Natural killer cell (primary cell): Measurements from ENCODE around the gene KIF15. TPM values are rescaled to one million over a fixed set of nuclear protein-coding genes. Genes with fewer than 3 reads are reported as not detected.

ENCODE experiments used
- ATAC-seq, 3 donors: fragments of 150-1000 bp in 2 of 3; fragments of 200-7000 bp in 1 of 3; cut with Tn5 transposase; 1 replicate in 1 of 3; 2 replicates in 2 of 3; pipeline ENCODE4 v1.10.0; 2021; ENCODE audit warnings: mild to moderate bottlenecking in 2 of 3, moderate library complexity in 2 of 3
- DNase-seq, 2 donors: peaks; one replicate each; pipeline versions ENCODE4 v3.0.0 to v3.0.0-alpha.2; 2013 to 2021; ENCODE audit warnings: mixed read lengths in 1 of 2
- H3K27ac ChIP-seq: one replicate; pipeline ENCODE4 v1.5.1; 2013; ENCODE audit warnings: mild to moderate bottlenecking, low read length
- H3K27me3 ChIP-seq: one replicate; pipeline ENCODE4 v1.6.1; 2013; ENCODE audit warnings: low read length; ENCODE audit not compliant: control insufficient read depth, insufficient read depth
- H3K36me3 ChIP-seq: one replicate; pipeline ENCODE4 v1.6.1; 2013; ENCODE audit warnings: low read length; ENCODE audit not compliant: control insufficient read depth, insufficient read depth
- H3K4me1 ChIP-seq: one replicate; pipeline ENCODE4 v1.6.1; 2013; ENCODE audit warnings: low read length; ENCODE audit not compliant: control insufficient read depth, insufficient read depth
- H3K4me3 ChIP-seq: one replicate; pipeline ENCODE4 v1.5.1; 2013; ENCODE audit warnings: low read length
- H3K9me3 ChIP-seq: one replicate; pipeline ENCODE4 v1.6.1; 2013; ENCODE audit warnings: low read length; ENCODE audit not compliant: control insufficient read depth, insufficient read depth
- H3K27ac Mint-ChIP-seq, 2 donors: one replicate each; pipeline ENCODE4 v1.8.0; 2022; ENCODE audit warnings: mild to moderate bottlenecking in 2 of 2, mixed read lengths in 2 of 2, moderate library complexity in 1 of 2
- H3K27me3 Mint-ChIP-seq, 2 donors: one replicate each; pipeline ENCODE4 v1.8.0; 2022; ENCODE audit warnings: low read depth in 2 of 2, mixed read lengths in 2 of 2
- H3K36me3 Mint-ChIP-seq: one replicate; pipeline ENCODE4 v1.8.0; 2022; ENCODE audit warnings: mixed read lengths
- H3K4me1 Mint-ChIP-seq, 2 donors: one replicate each; pipeline ENCODE4 v1.8.0; 2022; ENCODE audit warnings: mixed read lengths in 2 of 2
- H3K4me3 Mint-ChIP-seq: one replicate; pipeline ENCODE4 v1.8.0; 2022; ENCODE audit warnings: mild to moderate bottlenecking, moderate library complexity, mixed read lengths
- H3K9me3 Mint-ChIP-seq, 2 donors: one replicate each; pipeline ENCODE4 v1.8.0; 2022; ENCODE audit warnings: mixed read lengths in 2 of 2
- WGBS: methylation state at CpG from one replicate; pipeline ENCODE4 v1.1.7; 2013; ENCODE audit warnings: missing lambda C conversion rate; ENCODE audit not compliant: insufficient coverage; 5-methylcytosine and 5-hydroxymethylcytosine counted together
- intact Hi-C: fragments of 100-400 bp; cut with micrococcal nuclease; formaldehyde crosslinking; loops from one replicate; pipeline ENCODE4 v1.14.2; 2022
- total RNA-seq, 4 donors: library from RNA; stranded (reverse); fragments of 120-200 nt in 1 of 4; gene quantifications; one replicate each; pipeline versions ENCODE4 v1.2.3 to v1.2.4, GENCODE V29; 2013 to 2022
- TF ChIP-seq, protein P1 (sequence below): fragments of 200-600 bp; IDR thresholded peaks from one replicate; pipeline ENCODE4 v1.8.0; 2022; ENCODE audit warnings: antibody characterized with exemption

The KIF15 gene, protein sequence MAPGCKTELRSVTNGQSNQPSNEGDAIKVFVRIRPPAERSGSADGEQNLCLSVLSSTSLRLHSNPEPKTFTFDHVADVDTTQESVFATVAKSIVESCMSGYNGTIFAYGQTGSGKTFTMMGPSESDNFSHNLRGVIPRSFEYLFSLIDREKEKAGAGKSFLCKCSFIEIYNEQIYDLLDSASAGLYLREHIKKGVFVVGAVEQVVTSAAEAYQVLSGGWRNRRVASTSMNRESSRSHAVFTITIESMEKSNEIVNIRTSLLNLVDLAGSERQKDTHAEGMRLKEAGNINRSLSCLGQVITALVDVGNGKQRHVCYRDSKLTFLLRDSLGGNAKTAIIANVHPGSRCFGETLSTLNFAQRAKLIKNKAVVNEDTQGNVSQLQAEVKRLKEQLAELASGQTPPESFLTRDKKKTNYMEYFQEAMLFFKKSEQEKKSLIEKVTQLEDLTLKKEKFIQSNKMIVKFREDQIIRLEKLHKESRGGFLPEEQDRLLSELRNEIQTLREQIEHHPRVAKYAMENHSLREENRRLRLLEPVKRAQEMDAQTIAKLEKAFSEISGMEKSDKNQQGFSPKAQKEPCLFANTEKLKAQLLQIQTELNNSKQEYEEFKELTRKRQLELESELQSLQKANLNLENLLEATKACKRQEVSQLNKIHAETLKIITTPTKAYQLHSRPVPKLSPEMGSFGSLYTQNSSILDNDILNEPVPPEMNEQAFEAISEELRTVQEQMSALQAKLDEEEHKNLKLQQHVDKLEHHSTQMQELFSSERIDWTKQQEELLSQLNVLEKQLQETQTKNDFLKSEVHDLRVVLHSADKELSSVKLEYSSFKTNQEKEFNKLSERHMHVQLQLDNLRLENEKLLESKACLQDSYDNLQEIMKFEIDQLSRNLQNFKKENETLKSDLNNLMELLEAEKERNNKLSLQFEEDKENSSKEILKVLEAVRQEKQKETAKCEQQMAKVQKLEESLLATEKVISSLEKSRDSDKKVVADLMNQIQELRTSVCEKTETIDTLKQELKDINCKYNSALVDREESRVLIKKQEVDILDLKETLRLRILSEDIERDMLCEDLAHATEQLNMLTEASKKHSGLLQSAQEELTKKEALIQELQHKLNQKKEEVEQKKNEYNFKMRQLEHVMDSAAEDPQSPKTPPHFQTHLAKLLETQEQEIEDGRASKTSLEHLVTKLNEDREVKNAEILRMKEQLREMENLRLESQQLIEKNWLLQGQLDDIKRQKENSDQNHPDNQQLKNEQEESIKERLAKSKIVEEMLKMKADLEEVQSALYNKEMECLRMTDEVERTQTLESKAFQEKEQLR (N-terminal part only)
- 1 to 10 TPM in 1 of 3 donors, under 1 TPM in 2; 0.80 to 1.6 (median 0.99) TPM for total RNA-seq
- total RNA-seq (2013) = 2.5 TPM

DNA sequence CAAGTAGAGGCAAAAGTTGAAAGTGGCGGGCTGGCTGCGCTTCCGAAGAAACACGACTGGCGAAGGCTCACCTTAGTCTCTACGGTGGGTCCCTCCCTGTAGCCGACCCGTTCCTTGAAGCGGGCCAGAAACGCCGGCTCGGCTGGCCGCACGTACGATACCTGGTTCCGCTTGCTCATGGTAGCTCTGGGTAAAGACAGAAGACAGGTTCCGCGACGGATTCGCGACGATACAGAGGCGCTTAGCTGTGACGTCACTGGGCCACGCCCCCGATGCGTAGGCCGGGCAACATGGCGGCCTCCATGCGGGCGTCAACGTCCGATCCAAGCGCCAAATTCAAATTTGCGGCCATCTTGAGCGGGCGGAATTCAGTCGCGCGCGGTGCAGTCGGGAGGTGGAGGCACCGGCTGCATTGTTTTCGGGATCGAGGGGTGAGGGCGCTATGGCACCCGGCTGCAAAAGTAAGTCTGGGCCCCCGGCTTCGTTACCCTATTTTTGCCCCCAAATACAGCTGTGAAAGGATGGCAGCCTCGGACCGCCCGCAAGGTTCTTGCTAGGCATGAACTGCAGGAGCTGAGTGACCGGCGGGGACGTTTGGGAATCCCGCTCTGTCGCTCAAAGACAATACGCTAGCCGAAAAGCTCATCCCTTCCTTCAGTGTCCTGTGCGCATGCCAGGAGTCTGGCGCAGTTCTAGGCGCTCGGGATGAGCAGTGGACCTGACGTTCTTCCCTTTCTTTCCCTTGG lies at the start of gene KIF15, which contains the start of gene KIAA1143:
Gene KIF15, plus strand, starts transcription at position 371 of the 746 bp plus-strand sequence. Its CDS starts 72 bp downstream, at position 443.
Gene KIAA1143, minus strand, starts transcription at position 196 of the 746 bp plus-strand sequence. Its CDS starts 17 bp downstream, at position 179.
- no peaks in the 10 kb centered on the region for H3K9me3 ChIP-seq
- H3K4me3 ChIP-seq = peak within 1 kb of the TSS; percentile 60
- H3K27me3 Mint-ChIP-seq = no peaks in the 10 kb centered on the region
- H3K4me1 Mint-ChIP-seq = peaks cover 28 to 36% of the 10 kb centered on the region in 2 donors
- WGBS = under 1% methylated on average over 64 of the region's 64 CpGs
- no peaks in the 10 kb centered on the region for H3K36me3 Mint-ChIP-seq
- TF ChIP-seq, protein P1, sequence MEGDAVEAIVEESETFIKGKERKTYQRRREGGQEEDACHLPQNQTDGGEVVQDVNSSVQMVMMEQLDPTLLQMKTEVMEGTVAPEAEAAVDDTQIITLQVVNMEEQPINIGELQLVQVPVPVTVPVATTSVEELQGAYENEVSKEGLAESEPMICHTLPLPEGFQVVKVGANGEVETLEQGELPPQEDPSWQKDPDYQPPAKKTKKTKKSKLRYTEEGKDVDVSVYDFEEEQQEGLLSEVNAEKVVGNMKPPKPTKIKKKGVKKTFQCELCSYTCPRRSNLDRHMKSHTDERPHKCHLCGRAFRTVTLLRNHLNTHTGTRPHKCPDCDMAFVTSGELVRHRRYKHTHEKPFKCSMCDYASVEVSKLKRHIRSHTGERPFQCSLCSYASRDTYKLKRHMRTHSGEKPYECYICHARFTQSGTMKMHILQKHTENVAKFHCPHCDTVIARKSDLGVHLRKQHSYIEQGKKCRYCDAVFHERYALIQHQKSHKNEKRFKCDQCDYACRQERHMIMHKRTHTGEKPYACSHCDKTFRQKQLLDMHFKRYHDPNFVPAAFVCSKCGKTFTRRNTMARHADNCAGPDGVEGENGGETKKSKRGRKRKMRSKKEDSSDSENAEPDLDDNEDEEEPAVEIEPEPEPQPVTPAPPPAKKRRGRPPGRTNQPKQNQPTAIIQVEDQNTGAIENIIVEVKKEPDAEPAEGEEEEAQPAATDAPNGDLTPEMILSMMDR = no peak
- H3K27ac ChIP-seq = peak within 1 kb of the TSS; percentile 66
- H3K4me3 Mint-ChIP-seq = peak within 1 kb of the TSS; percentile 93
- peak within 1 kb of the TSS; percentile 89 to 90 for H3K27ac Mint-ChIP-seq
- H3K36me3 ChIP-seq = no peaks in the 10 kb centered on the region
- intact Hi-C loops = loop anchor here (1.0 to 10.0 kb wide), 6 partner anchors 32 to 427 kb away; partner anchors contain the start of genes EXOSC7, TCAIM, TMEM42 and ZDHHC3
- no peaks in the 10 kb centered on the region for H3K27me3 ChIP-seq
- H3K4me1 ChIP-seq = peaks cover 13% of the 10 kb centered on the region
- peaks cover 0 to 3% of the 10 kb centered on the region in 2 donors for H3K9me3 Mint-ChIP-seq
- ATAC-seq (peak; percentile 97 to 98 (median 98)), DNase-seq (peak; percentile 97 to 99)

DNA sequence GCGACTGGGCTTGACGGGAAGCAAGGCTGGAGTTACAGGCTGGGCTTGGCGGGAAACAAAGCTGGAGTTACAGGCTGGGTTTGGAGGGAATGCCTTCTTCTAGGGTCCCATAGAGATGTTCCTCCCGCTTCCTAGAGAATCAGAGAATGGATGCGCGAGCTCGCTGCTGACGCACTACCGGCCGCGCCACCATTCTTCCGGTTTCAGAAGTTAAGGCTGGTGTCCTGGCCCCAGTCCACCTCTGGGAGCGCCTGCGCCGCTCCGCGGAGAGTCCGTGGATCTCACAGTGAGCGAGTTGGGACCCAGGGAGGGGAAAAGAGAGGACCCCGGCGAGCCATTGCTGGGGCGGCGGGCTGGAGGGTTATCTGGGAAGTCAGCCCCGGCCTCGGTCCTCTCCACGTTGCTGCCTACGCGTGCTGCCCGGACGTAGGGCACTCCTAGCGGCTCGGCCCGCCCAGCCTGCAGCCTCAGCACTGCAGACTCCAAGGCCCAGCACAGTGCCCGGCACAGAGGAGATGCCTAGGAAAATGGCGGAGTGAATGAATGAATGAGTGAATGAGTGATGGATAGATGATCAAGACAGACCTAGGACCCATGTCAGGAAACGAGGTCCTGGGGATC lies 49.0 kb upstream of the KIF15 start, which contains the start of gene ZNF502:
Gene ZNF502, plus strand, starts transcription at position 206 of the 621 bp plus-strand sequence. CDS start 7,602 bp downstream, outside the sequence.
- intact Hi-C loops = loop anchor here (1.0 to 5.0 kb wide), 2 partner anchors 17 to 50 kb away; partner anchors contain the start of genes KIAA1143, KIF15 and ZNF501
- Histone ChIP-seq H3K36me3 (no peaks in the 10 kb centered on the region), H3K4me1 (peaks cover 11% of the 10 kb centered on the region), H3K27ac (peak within 1 kb of the TSS; percentile 62), H3K27me3 (peaks cover 4% of the 10 kb centered on the region), H3K9me3 (peaks cover 12% of the 10 kb centered on the region), H3K4me3 (peak within 1 kb of the TSS; percentile 82)
- Mint-ChIP-seq H3K4me3 (peak within 1 kb of the TSS; percentile 100), H3K4me1 (peaks cover 14 to 17% of the 10 kb centered on the region in 2 donors), H3K27ac (peak within 1 kb of the TSS; percentile 96), H3K27me3 (peaks cover 9 to 29% of the 10 kb centered on the region in 2 donors), H3K9me3 (peaks cover 2 to 5% of the 10 kb centered on the region in 2 donors), H3K36me3 (peaks cover 17% of the 10 kb centered on the region)
- TF ChIP-seq, protein P1 = peak; percentile 25
- DNase-seq (peak; percentile 66 to 77), ATAC-seq (peak; percentile 86 to 98 (median 96))
- WGBS = 5% methylated on average over 36 of the region's 36 CpGs
